ENCODE data around the gene IL15RA.

Gene IL15RA

DNA sequence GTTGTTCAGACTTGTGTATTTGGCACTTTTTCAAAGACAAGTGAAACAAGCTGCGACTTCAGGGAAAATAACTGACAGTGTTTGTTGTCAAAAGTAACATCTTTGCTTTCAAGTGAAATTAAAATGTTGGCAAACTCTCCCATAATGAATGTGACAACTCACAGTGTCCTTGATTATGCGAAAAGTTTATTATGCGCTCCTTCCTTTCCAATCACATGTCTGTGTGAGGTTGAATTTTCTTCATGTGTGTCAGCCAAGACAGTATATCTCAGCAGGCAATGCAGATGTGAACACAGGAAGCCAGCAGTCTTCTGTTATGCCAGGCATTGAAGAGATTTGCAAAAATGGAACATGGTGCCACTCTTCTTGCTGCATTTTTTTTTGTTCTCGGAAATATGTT lies 58.6 kb downstream of the IL15RA start:
- H2BK120ac ChIP-seq (ENCODE audit: insufficient read depth, low read length, poor library complexity) = no peak overlapping the region
- H4K12ac ChIP-seq (ENCODE audit: low read depth, low read length) = no peak overlapping the region
- no peak overlapping the region for H3K18ac ChIP-seq (ENCODE audit: low read length)
- H3K79me2 ChIP-seq (ENCODE audit: control insufficient read depth, insufficient read depth, low read length, poor library complexity) = no peaks in the 10 kb centered on the region
- H4K8ac ChIP-seq (ENCODE audit: low read depth, low read length) = no peak overlapping the region
- no peak overlapping the region for H2BK12ac ChIP-seq (ENCODE audit: low read length)
- peaks cover 56 to 75% of the 10 kb centered on the region in 2 experiments for H3K36me3 ChIP-seq (ENCODE audit: control insufficient read depth in 1 of 2, insufficient read depth in 2 of 2, low read length in 2 of 2)
- H3K23ac ChIP-seq (ENCODE audit: low read length) = no peak overlapping the region
- no peaks in the 10 kb centered on the region for H3K4me1 ChIP-seq (ENCODE audit: control insufficient read depth in 1 of 2, insufficient read depth in 2 of 2, low read length in 2 of 2)
- H3K4me2 ChIP-seq (ENCODE audit: low read length) = no peak overlapping the region
- no peak overlapping the region for H3K27ac ChIP-seq (ENCODE audit: low read depth, low read length)
- no peak overlapping the region for H2AFZ ChIP-seq (ENCODE audit: insufficient read depth, low read length, poor library complexity)
- WGBS (ENCODE audit: extremely low coverage, insufficient coverage, insufficient read length) = no CpG with 5 or more reads among the region's 4 CpGs
- H3K4ac ChIP-seq (ENCODE audit: low read depth, low read length) = no peak overlapping the region
- H3K79me1 ChIP-seq (ENCODE audit: low read length) = no peaks in the 10 kb centered on the region
- no peaks in the 10 kb centered on the region for H3K27me3 ChIP-seq (ENCODE audit: insufficient read depth, low read length)
- no peak for DNase-seq
- H3K14ac ChIP-seq (ENCODE audit: low read length) = no peak overlapping the region
- no peak overlapping the region for H3K9ac ChIP-seq (ENCODE audit: low read length)
- no peak overlapping the region for H2AK5ac ChIP-seq (ENCODE audit: low read length)
- H2BK5ac ChIP-seq (ENCODE audit: low read depth, low read length, poor library complexity) = no peak overlapping the region
- no peaks in the 10 kb centered on the region for H3K9me3 ChIP-seq (ENCODE audit: insufficient read depth, low read depth, low read length)
- no peak overlapping the region for H3K4me3 ChIP-seq (ENCODE audit: low read depth, low read length)
- H4K91ac ChIP-seq (ENCODE audit: low read depth, low read length) = no peak overlapping the region

DNA sequence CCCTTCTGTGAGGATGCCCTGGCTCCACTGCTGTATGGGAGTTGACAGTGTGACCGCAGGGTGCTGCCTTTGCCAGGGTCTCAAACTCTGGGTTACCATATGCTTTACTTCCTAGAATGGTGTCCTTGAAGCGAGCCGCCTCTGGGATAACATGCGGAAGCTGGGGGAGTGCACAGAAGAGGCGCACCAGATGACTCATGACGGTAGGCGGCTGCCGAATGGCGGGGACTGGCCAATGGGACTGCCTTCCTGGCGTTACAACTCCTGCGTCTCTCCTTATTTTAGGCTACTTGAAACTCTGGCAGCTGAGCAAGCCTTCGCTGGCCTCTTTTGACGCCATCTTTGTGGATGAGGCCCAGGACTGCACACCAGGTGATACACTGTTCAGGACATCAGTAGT lies 60.0 kb downstream of the IL15RA start:
- no CpG with 5 or more reads among the region's 13 CpGs for WGBS (ENCODE audit: extremely low coverage, insufficient coverage, insufficient read length)
- no peak overlapping the region for H4K8ac ChIP-seq (ENCODE audit: low read depth, low read length)
- H3K4me1 ChIP-seq (ENCODE audit: control insufficient read depth in 1 of 2, insufficient read depth in 2 of 2, low read length in 2 of 2) = no peaks in the 10 kb centered on the region
- H3K23ac ChIP-seq (ENCODE audit: low read length) = no peak overlapping the region
- H2AFZ ChIP-seq (ENCODE audit: insufficient read depth, low read length, poor library complexity) = no peak overlapping the region
- no peak overlapping the region for H4K91ac ChIP-seq (ENCODE audit: low read depth, low read length)
- DNase-seq = no peak
- peaks cover 50 to 76% of the 10 kb centered on the region in 2 experiments for H3K36me3 ChIP-seq (ENCODE audit: control insufficient read depth in 1 of 2, insufficient read depth in 2 of 2, low read length in 2 of 2)
- H2AK5ac ChIP-seq (ENCODE audit: low read length) = no peak overlapping the region
- H3K79me2 ChIP-seq (ENCODE audit: control insufficient read depth, insufficient read depth, low read length, poor library complexity) = no peaks in the 10 kb centered on the region
- no peak overlapping the region for H4K12ac ChIP-seq (ENCODE audit: low read depth, low read length)
- no peak overlapping the region for H3K4me3 ChIP-seq (ENCODE audit: low read depth, low read length)
- H3K14ac ChIP-seq (ENCODE audit: low read length) = no peak overlapping the region
- H3K27ac ChIP-seq (ENCODE audit: low read depth, low read length) = no peak overlapping the region
- H2BK12ac ChIP-seq (ENCODE audit: low read length) = no peak overlapping the region
- no peak overlapping the region for H3K18ac ChIP-seq (ENCODE audit: low read length)
- H3K9ac ChIP-seq (ENCODE audit: low read length) = no peak overlapping the region
- H3K79me1 ChIP-seq (ENCODE audit: low read length) = no peaks in the 10 kb centered on the region
- H2BK120ac ChIP-seq (ENCODE audit: insufficient read depth, low read length, poor library complexity) = no peak overlapping the region
- no peak overlapping the region for H2BK5ac ChIP-seq (ENCODE audit: low read depth, low read length, poor library complexity)
- H3K4me2 ChIP-seq (ENCODE audit: low read length) = no peak overlapping the region
- H3K9me3 ChIP-seq (ENCODE audit: insufficient read depth, low read depth, low read length) = no peaks in the 10 kb centered on the region
- no peaks in the 10 kb centered on the region for H3K27me3 ChIP-seq (ENCODE audit: insufficient read depth, low read length)
- H3K4ac ChIP-seq (ENCODE audit: low read depth, low read length) = no peak overlapping the region

DNA sequence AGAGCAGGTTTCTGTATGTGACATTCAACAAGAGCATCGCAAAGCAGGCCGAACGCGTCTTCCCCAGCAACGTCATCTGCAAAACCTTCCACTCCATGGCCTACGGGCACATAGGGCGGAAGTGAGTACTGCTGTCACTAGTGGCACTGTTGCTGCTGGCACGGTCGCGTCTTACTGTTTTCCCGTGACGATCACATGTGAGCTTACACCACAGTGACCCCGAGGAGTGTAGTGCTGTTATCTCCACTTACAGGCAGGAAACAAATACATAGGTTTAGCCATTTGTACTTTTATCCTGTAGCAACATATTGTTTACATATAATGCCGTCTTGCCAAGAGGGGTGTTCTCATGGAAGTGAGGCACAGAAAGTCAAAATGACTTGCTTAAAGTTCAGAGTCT lies 61.9 kb downstream of the IL15RA start:
- no peaks in the 10 kb centered on the region for H3K27me3 ChIP-seq (ENCODE audit: insufficient read depth, low read length)
- no peak overlapping the region for H3K14ac ChIP-seq (ENCODE audit: low read length)
- H2BK5ac ChIP-seq (ENCODE audit: low read depth, low read length, poor library complexity) = no peak overlapping the region
- no peak for DNase-seq
- no peak overlapping the region for H4K12ac ChIP-seq (ENCODE audit: low read depth, low read length)
- H3K79me2 ChIP-seq (ENCODE audit: control insufficient read depth, insufficient read depth, low read length, poor library complexity) = no peaks in the 10 kb centered on the region
- no peak overlapping the region for H3K4me3 ChIP-seq (ENCODE audit: low read depth, low read length)
- no peak overlapping the region for H2BK12ac ChIP-seq (ENCODE audit: low read length)
- H3K9me3 ChIP-seq (ENCODE audit: insufficient read depth, low read depth, low read length) = no peaks in the 10 kb centered on the region
- H4K8ac ChIP-seq (ENCODE audit: low read depth, low read length) = no peak overlapping the region
- no peak overlapping the region for H3K23ac ChIP-seq (ENCODE audit: low read length)
- H4K91ac ChIP-seq (ENCODE audit: low read depth, low read length) = no peak overlapping the region
- H3K4me1 ChIP-seq (ENCODE audit: control insufficient read depth in 1 of 2, insufficient read depth in 2 of 2, low read length in 2 of 2) = no peaks in the 10 kb centered on the region
- no peak overlapping the region for H3K4ac ChIP-seq (ENCODE audit: low read depth, low read length)
- no peak overlapping the region for H3K9ac ChIP-seq (ENCODE audit: low read length)
- H2AK5ac ChIP-seq (ENCODE audit: low read length) = no peak overlapping the region
- no CpG with 5 or more reads among the region's 14 CpGs for WGBS (ENCODE audit: extremely low coverage, insufficient coverage, insufficient read length)
- H3K4me2 ChIP-seq (ENCODE audit: low read length) = no peak overlapping the region
- H2AFZ ChIP-seq (ENCODE audit: insufficient read depth, low read length, poor library complexity) = no peak overlapping the region
- H3K36me3 ChIP-seq (ENCODE audit: control insufficient read depth in 1 of 2, insufficient read depth in 2 of 2, low read length in 2 of 2) = peaks cover 55 to 81% of the 10 kb centered on the region in 2 experiments
- H3K18ac ChIP-seq (ENCODE audit: low read length) = no peak overlapping the region
- no peak overlapping the region for H3K27ac ChIP-seq (ENCODE audit: low read depth, low read length)
- H3K79me1 ChIP-seq (ENCODE audit: low read length) = no peaks in the 10 kb centered on the region
- no peak overlapping the region for H2BK120ac ChIP-seq (ENCODE audit: insufficient read depth, low read length, poor library complexity)

DNA sequence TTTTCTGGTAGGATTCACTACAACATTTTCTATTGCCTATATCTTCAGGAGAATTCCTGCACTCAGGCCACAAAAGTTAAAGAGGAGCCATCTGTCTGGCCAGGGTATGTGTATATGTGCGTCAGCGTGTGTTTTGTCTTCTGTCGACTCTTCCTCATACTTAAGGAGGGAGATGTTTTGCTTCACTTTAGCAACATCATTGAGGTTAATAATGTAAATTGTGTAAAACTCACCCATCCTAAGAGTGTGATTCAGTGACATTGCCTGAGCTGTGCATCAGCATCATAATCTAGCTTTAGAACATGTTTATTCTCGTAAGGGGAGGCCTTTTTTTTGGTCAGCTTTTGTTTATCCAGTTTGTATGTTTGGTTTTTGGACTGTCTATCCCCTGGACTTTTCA lies 63.6 kb downstream of the IL15RA start:
- no peak overlapping the region for H2AK5ac ChIP-seq (ENCODE audit: low read length)
- no peak overlapping the region for H2BK12ac ChIP-seq (ENCODE audit: low read length)
- no peaks in the 10 kb centered on the region for H3K4me1 ChIP-seq (ENCODE audit: control insufficient read depth in 1 of 2, insufficient read depth in 2 of 2, low read length in 2 of 2)
- H3K4ac ChIP-seq (ENCODE audit: low read depth, low read length) = no peak overlapping the region
- H3K27me3 ChIP-seq (ENCODE audit: insufficient read depth, low read length) = no peaks in the 10 kb centered on the region
- no peak overlapping the region for H3K4me2 ChIP-seq (ENCODE audit: low read length)
- no peak overlapping the region for H3K27ac ChIP-seq (ENCODE audit: low read depth, low read length)
- no peaks in the 10 kb centered on the region for H3K79me2 ChIP-seq (ENCODE audit: control insufficient read depth, insufficient read depth, low read length, poor library complexity)
- no peak overlapping the region for H2BK120ac ChIP-seq (ENCODE audit: insufficient read depth, low read length, poor library complexity)
- no peak for DNase-seq
- no peak overlapping the region for H3K14ac ChIP-seq (ENCODE audit: low read length)
- no CpG with 5 or more reads among the region's 4 CpGs for WGBS (ENCODE audit: extremely low coverage, insufficient coverage, insufficient read length)
- no peaks in the 10 kb centered on the region for H3K9me3 ChIP-seq (ENCODE audit: insufficient read depth, low read depth, low read length)
- H2AFZ ChIP-seq (ENCODE audit: insufficient read depth, low read length, poor library complexity) = no peak overlapping the region
- no peak overlapping the region for H3K9ac ChIP-seq (ENCODE audit: low read length)
- H3K23ac ChIP-seq (ENCODE audit: low read length) = no peak overlapping the region
- H3K36me3 ChIP-seq (ENCODE audit: control insufficient read depth in 1 of 2, insufficient read depth in 2 of 2, low read length in 2 of 2) = peaks cover 65 to 85% of the 10 kb centered on the region in 2 experiments
- no peak overlapping the region for H3K4me3 ChIP-seq (ENCODE audit: low read depth, low read length)
- no peak overlapping the region for H4K91ac ChIP-seq (ENCODE audit: low read depth, low read length)
- no peak overlapping the region for H4K8ac ChIP-seq (ENCODE audit: low read depth, low read length)
- H2BK5ac ChIP-seq (ENCODE audit: low read depth, low read length, poor library complexity) = no peak overlapping the region
- no peak overlapping the region for H3K18ac ChIP-seq (ENCODE audit: low read length)
- no peak overlapping the region for H4K12ac ChIP-seq (ENCODE audit: low read depth, low read length)
- no peaks in the 10 kb centered on the region for H3K79me1 ChIP-seq (ENCODE audit: low read length)

All from trophoblast cell (in vitro differentiated cells and primary cell).